Measurements from ENCODE around the gene VEZT. TPM values are rescaled to one million over a fixed set of nuclear protein-coding genes. Genes with fewer than 3 reads are reported as not detected.

The VEZT gene
- total and polyA plus RNA-seq, 7 donors: 19.9 to 114 (median 82.8) TPM

- intact Hi-C loops (cut with DNase I): no loop called here
- Histone ChIP-seq H3K27me3 (no peaks in the 10 kb centered on the region), H3K9me3 (no peaks in the 10 kb centered on the region), H3K27ac (no peak overlapping the region), H3K4me1 (peaks cover 0 to 19% (median 14%) of the 10 kb centered on the region in 4 donors), H3K4me3 (no peak overlapping the region), H3K36me3 (peaks cover 14 to 67% (median 23%) of the 10 kb centered on the region in 4 donors)
- DNase-seq: no peak
- WGBS, 2 donors: 97 to 98% methylated on average over 4 of the region's 4 CpGs
- TF ChIP-seq POLR2AphosphoS5 (IDR thresholded peaks at IDR 0.05) (no peak), EP300 (IDR thresholded peaks at IDR 0.05) (no peak), POLR2A (IDR thresholded peaks at IDR 0.05) (no peak), CTCF (IDR thresholded peaks at IDR 0.05) (no peak)
Observed at GRCh38 chr12:95279856-95280255, 62.2 kb downstream of the VEZT start.

GRCh38 chr12:95282266-95282665 lies 64.7 kb downstream of the VEZT start:
- Histone ChIP-seq H3K27ac (no peak overlapping the region), H3K36me3 (peaks cover 14 to 57% (median 23%) of the 10 kb centered on the region in 4 donors), H3K4me3 (no peak overlapping the region), H3K4me1 (peaks cover 0 to 22% (median 17%) of the 10 kb centered on the region in 4 donors), H3K9me3 (no peaks in the 10 kb centered on the region), H3K27me3 (no peaks in the 10 kb centered on the region)
- no peak for DNase-seq
- intact Hi-C loops (cut with DNase I): no loop called here
- 97% methylated on average over 6 of the region's 6 CpGs for WGBS, 2 donors
- TF ChIP-seq EP300 (IDR thresholded peaks at IDR 0.05) (no peak), CTCF (IDR thresholded peaks at IDR 0.05) (no peak), POLR2A (IDR thresholded peaks at IDR 0.05) (no peak), POLR2AphosphoS5 (IDR thresholded peaks at IDR 0.05) (no peak)

GRCh38 chr12:95283371-95283770 lies 65.8 kb downstream of the VEZT start:
- WGBS, 2 donors: 100% methylated on average over 1 of the region's 1 CpG
- Histone ChIP-seq H3K9me3 (no peaks in the 10 kb centered on the region), H3K27ac (no peak overlapping the region), H3K4me1 (peaks cover 0 to 18% (median 13%) of the 10 kb centered on the region in 4 donors), H3K4me3 (no peak overlapping the region), H3K36me3 (peaks cover 14 to 57% (median 23%) of the 10 kb centered on the region in 4 donors), H3K27me3 (no peaks in the 10 kb centered on the region)
- intact Hi-C loops (cut with DNase I): no loop called here
- no peak for DNase-seq
- no peak for TF ChIP-seq POLR2AphosphoS5 (IDR thresholded peaks at IDR 0.05)
- TF ChIP-seq CTCF (IDR thresholded peaks at IDR 0.05): no peak
- no peak for TF ChIP-seq POLR2A (IDR thresholded peaks at IDR 0.05)
- no peak for TF ChIP-seq EP300 (IDR thresholded peaks at IDR 0.05)

- Histone ChIP-seq H3K4me3 (no peak overlapping the region), H3K4me1 (peaks cover 0 to 18% (median 13%) of the 10 kb centered on the region in 4 donors), H3K9me3 (no peaks in the 10 kb centered on the region), H3K27me3 (no peaks in the 10 kb centered on the region), H3K27ac (peak overlapping the region in 2 of 4 donors; percentile 8 to 36), H3K36me3 (peaks cover 14 to 29% (median 22%) of the 10 kb centered on the region in 4 donors)
- intact Hi-C loops (cut with DNase I): no loop called here
- TF ChIP-seq POLR2AphosphoS5 (IDR thresholded peaks at IDR 0.05): peak in 3 of 4 donors; percentile 7 to 66 (median 39)
- no peak for TF ChIP-seq EP300 (IDR thresholded peaks at IDR 0.05)
- 85 to 93% methylated on average over 3 of the region's 3 CpGs for WGBS, 2 donors
- DNase-seq: peak; percentile 62
Observed at GRCh38 chr12:95286713-95287112, 69.1 kb downstream of the VEZT start.

GRCh38 chr12:95291501-95291900 lies 73.9 kb downstream of the VEZT start:
- no peak for TF ChIP-seq POLR2A (IDR thresholded peaks at IDR 0.05)
- TF ChIP-seq POLR2AphosphoS5 (IDR thresholded peaks at IDR 0.05): no peak
- TF ChIP-seq EP300 (IDR thresholded peaks at IDR 0.05): no peak
- WGBS, 2 donors: 98 to 100% methylated on average over 2 of the region's 2 CpGs
- H3K9me3 ChIP-seq: no peaks in the 10 kb centered on the region
- peaks cover 0 to 35% (median 9%) of the 10 kb centered on the region in 4 donors for H3K36me3 ChIP-seq
- intact Hi-C loops (cut with DNase I): no loop called here
- no peak overlapping the region for H3K27ac ChIP-seq
- H3K27me3 ChIP-seq: no peaks in the 10 kb centered on the region
- peaks cover 0 to 13% (median 10%) of the 10 kb centered on the region in 4 donors for H3K4me1 ChIP-seq
- no peak overlapping the region for H3K4me3 ChIP-seq
- no peak for DNase-seq

- 88 to 91% methylated on average over 5 of the region's 5 CpGs for WGBS, 2 donors
- no peak overlapping the region for H3K27ac ChIP-seq
- H3K9me3 ChIP-seq: no peaks in the 10 kb centered on the region
- H3K27me3 ChIP-seq: no peaks in the 10 kb centered on the region
- peaks cover 4 to 72% (median 18%) of the 10 kb centered on the region in 4 donors for H3K36me3 ChIP-seq
- H3K4me3 ChIP-seq: no peak overlapping the region
- no peak for TF ChIP-seq CTCF (IDR thresholded peaks at IDR 0.05)
- no peak for TF ChIP-seq POLR2A (IDR thresholded peaks at IDR 0.05)
- TF ChIP-seq POLR2AphosphoS5 (IDR thresholded peaks at IDR 0.05): no peak
- no peaks in the 10 kb centered on the region for H3K4me1 ChIP-seq
- DNase-seq: no peak
- intact Hi-C loops (cut with DNase I): no loop called here
Observed at GRCh38 chr12:95298916-95299315, 81.3 kb downstream of the VEZT start.
